HepG2 (cell line): ENCODE data around the gene KRTAP5-2. TPM values are rescaled to one million over a fixed set of nuclear protein-coding genes. Genes with fewer than 3 reads are reported as not detected.

Experiments
- ATAC-seq: fragments of 200-7000 bp; cut with Tn5 transposase; 3 replicates; pipeline ENCODE4 v1.9.1; 2020; ENCODE audit warnings: mild to moderate bottlenecking, moderate library complexity
- BruUV-seq: library from RNA; stranded (reverse); fragments of 400-500 nt; replicated peaks from 2 replicates; lab custom pipeline; 2021; lab: Mats Ljungman, UMichigan
- CTCF ChIA-PET: fragments of 300-600 bp; formaldehyde crosslinking; extraction: SDS; loops from one replicate; lab custom pipeline; 2021; ENCODE audit warnings: low total read pairs, inconsistent platforms, low intra/inter-chr PET ratio; lab: Yijun Ruan, JAX
- POLR2A ChIA-PET: fragments of 350-600 bp; sonication (Branson Sonifier 250); formaldehyde crosslinking; loops from one replicate; lab custom pipeline; 2020; ENCODE audit warnings: antibody characterized with exemption, inconsistent platforms; lab: Yijun Ruan, JAX
- DNase-seq: peaks from one replicate; pipeline ENCODE4 v3.0.0-alpha.2; 2015; ENCODE audit warnings: low spot score
- FAIRE-seq: peaks from 3 replicates; lab custom pipeline; 2011; peaks lifted over from hg19 to GRCh38; lab: Jason Lieb, UNC
- H2AFZ ChIP-seq: one replicate; pipeline ENCODE4 v1.6.1; 2011; ENCODE audit warnings: low read length, inconsistent platforms
- H3K27ac ChIP-seq: fragments of 300-600 bp; 3 replicates; pipeline ENCODE4 v1.8.0; 2011; ENCODE audit warnings: mixed run types, mild to moderate bottlenecking, mixed read lengths, low read length, inconsistent platforms; ENCODE audit not compliant: insufficient read depth; ENCODE audit errors: extremely low read length
- H3K27me3 ChIP-seq, 2 experiments: fragments of 200-600 bp in 1 of 2; 2 replicates in 1 of 2; 3 replicates in 1 of 2; pipeline versions ENCODE4 v1.6.0 to v1.8.0; 2011; ENCODE audit warnings: low read length in 2 of 2, mild to moderate bottlenecking in 2 of 2, moderate library complexity in 2 of 2, inconsistent platforms in 1 of 2; ENCODE audit not compliant: insufficient read depth in 2 of 2, control insufficient read depth in 1 of 2
- H3K36me3 ChIP-seq, 2 experiments: fragments of 200-600 bp in 1 of 2; replicated peaks in 1 of 2; 2 replicates in 1 of 2; 3 replicates in 1 of 2; pipeline versions ENCODE4 v1.5.1 to v1.8.0; 2011; ENCODE audit warnings: low read length in 2 of 2, inconsistent platforms in 1 of 2; ENCODE audit not compliant: insufficient read depth in 2 of 2, control insufficient read depth in 1 of 2
- H3K4me1 ChIP-seq: 2 replicates; pipeline ENCODE4 v1.5.1; 2012; ENCODE audit warnings: low read length, inconsistent platforms; ENCODE audit not compliant: insufficient read depth
- H3K4me2 ChIP-seq: 2 replicates; pipeline ENCODE4 v1.6.0; 2011; ENCODE audit warnings: low read depth, low read length, inconsistent platforms
- H3K4me3 ChIP-seq, 3 experiments: fragments of 200-600 bp in 1 of 3; sonication (generic), shearing (Covaris generic) in 1 of 3; replicated peaks in 1 of 3; 2 replicates each; pipeline ENCODE4 v1.5.1; 2011 to 2016; ENCODE audit warnings: low read length in 3 of 3, inconsistent platforms in 2 of 3, low read depth in 2 of 3, mild to moderate bottlenecking in 2 of 3, control low read depth in 1 of 3, mixed read lengths in 1 of 3; ENCODE audit not compliant: insufficient read depth in 1 of 3
- H3K79me2 ChIP-seq: one replicate; pipeline ENCODE4 v1.6.1; 2011; ENCODE audit warnings: low read length, inconsistent platforms; ENCODE audit not compliant: insufficient read depth
- H3K9ac ChIP-seq: 2 replicates; pipeline ENCODE4 v1.6.0; 2011; ENCODE audit warnings: mild to moderate bottlenecking, low read depth, low read length, inconsistent platforms; ENCODE audit not compliant: insufficient read depth
- H3K9me3 ChIP-seq: 2 replicates; pipeline ENCODE4 v1.5.1; 2012; ENCODE audit warnings: mild to moderate bottlenecking, low read length
- H4K20me1 ChIP-seq: 2 replicates; pipeline ENCODE4 v1.6.0; 2011; ENCODE audit warnings: inconsistent platforms, mild to moderate bottlenecking, low read length, moderate library complexity; ENCODE audit not compliant: insufficient read depth
- SMAD9 ChIP-seq: sonication (generic); formaldehyde crosslinking; IDR thresholded peaks from 2 replicates; pipeline ENCODE4 v1.5.1; 2020; ENCODE audit warnings: mild to moderate bottlenecking, missing genetic modification reagents
- ZNF431 ChIP-seq: sonication (generic); formaldehyde crosslinking; IDR thresholded peaks from 2 replicates; pipeline ENCODE4 v1.9.0; 2022; ENCODE audit warnings: missing genetic modification reagents, low read depth, mild to moderate bottlenecking, borderline replicate concordance
- WGBS: methylation state at CpG from one replicate; pipeline ENCODE4 v1.1.6; 2017; ENCODE audit warnings: low lambda C conversion rate; 5-methylcytosine and 5-hydroxymethylcytosine counted together
- in situ Hi-C: cut with HindIII; loops from 2 replicates; pipeline ENCODE4 v1.10.0; 2017; ENCODE audit warnings: low pct_unique_long_range_greater_than_20kb; ENCODE audit not compliant: extremely low pct_ligation_motif_present
- intact Hi-C: fragments of 100-400 bp; cut with micrococcal nuclease; formaldehyde crosslinking; loops from one replicate; pipeline ENCODE4 v1.10.0; 2022; ENCODE audit not compliant: unreplicated experiment
- polyA plus RNA-seq, 8 experiments: library from polyadenylated mRNA; depleted of rRNA in 3 of 8; stranded (reverse) in 7 of 8; unstranded in 1 of 8; fragments of >200 nt; fragmentation: Illumina TruSeq in 4 of 8; extraction: Trizol in 4 of 8; gene quantifications; 2 replicates each; pipeline versions ENCODE4 v1.2.1 to v1.2.3, GENCODE V29; 2011 to 2016; ENCODE audit warnings: low read depth in 4 of 8, missing spikeins in 1 of 8, mixed read lengths in 1 of 8; ENCODE audit not compliant: insufficient read depth in 1 of 8
- total RNA-seq, 5 experiments: library from RNA; depleted of rRNA; stranded (reverse); fragments of >200 nt; fragmentation: Illumina TruSeq; extraction: Trizol; gene quantifications; 2 replicates each; pipeline ENCODE4 v1.2.3, GENCODE V29; 2016; ENCODE audit warnings: low read depth in 1 of 5
- TF ChIP-seq, protein P1 (sequence below): fragments of 450-650 bp; IDR thresholded peaks from 2 replicates; pipeline ENCODE4 v1.6.1; 2017
- TF ChIP-seq, protein P2 (sequence below): sonication (generic); formaldehyde crosslinking; IDR thresholded peaks from 2 replicates; pipeline ENCODE4 v1.4.0; 2020; ENCODE audit warnings: missing genetic modification reagents

Gene KRTAP5-2
- total and polyA plus RNA-seq, 2 of the 13 experiments (the other 11 are each of a cell fraction or from before 2014, with no cell fraction given), result not detected

DNA sequence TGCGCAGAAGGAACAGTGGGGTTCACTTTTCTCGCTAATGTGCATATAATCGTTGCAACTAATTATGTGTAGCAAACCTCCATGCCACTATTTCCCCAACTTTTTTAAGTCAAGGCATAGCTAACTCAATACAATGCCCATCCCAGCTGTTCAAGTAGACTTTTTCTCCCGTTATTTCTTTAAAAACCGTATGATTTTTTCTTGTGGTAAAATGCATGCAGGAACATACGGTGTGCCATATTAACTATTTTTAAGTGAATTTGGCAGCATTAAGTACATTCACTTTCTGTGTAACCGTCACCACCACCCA lies 23.2 kb downstream of the KRTAP5-2 start:
- POLR2A ChIA-PET, result interaction anchor here (1.0 to 1.1 kb wide), 3 partner anchors 14 to 414 kb away, joined by 3 to 4 read pairs (median 3); no protein-coding TSS in a partner anchor
- intact Hi-C loops, result loop anchor here (2.0 kb wide), 2 partner anchors 20 to 34 kb away; no protein-coding TSS in a partner anchor
- CTCF ChIA-PET, result interaction anchor here (0.9 to 2.3 kb wide), 3 partner anchors 9 to 29 kb away, joined by 3 to 17 read pairs (median 4); no protein-coding TSS in a partner anchor
- H2AFZ ChIP-seq, result no peak overlapping the region
- peaks cover 1 to 17% of the 10 kb centered on the region in 2 experiments; a peak in 3 of 5 replicates for H3K27me3 ChIP-seq
- no peaks in the 10 kb centered on the region for H3K79me2 ChIP-seq
- no peaks in the 10 kb centered on the region for H3K36me3 ChIP-seq
- in situ Hi-C loops, result no loop called here
- peaks cover 12% of the 10 kb centered on the region; the same call in 1 of the 2 replicates for H4K20me1 ChIP-seq
- no peak overlapping the region for H3K4me3 ChIP-seq
- WGBS, result 39% methylated on average over 6 of the region's 7 CpGs
- DNase-seq (no peak), FAIRE-seq (no peak), ATAC-seq (no peak)
- no TSS peak for BruUV-seq
- TF ChIP-seq, protein P1, sequence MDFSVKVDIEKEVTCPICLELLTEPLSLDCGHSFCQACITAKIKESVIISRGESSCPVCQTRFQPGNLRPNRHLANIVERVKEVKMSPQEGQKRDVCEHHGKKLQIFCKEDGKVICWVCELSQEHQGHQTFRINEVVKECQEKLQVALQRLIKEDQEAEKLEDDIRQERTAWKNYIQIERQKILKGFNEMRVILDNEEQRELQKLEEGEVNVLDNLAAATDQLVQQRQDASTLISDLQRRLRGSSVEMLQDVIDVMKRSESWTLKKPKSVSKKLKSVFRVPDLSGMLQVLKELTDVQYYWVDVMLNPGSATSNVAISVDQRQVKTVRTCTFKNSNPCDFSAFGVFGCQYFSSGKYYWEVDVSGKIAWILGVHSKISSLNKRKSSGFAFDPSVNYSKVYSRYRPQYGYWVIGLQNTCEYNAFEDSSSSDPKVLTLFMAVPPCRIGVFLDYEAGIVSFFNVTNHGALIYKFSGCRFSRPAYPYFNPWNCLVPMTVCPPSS, result no peak
- TF ChIP-seq SMAD9 (no peak), ZNF431 (CRISPR knock-in tag) (no peak)
- TF ChIP-seq, protein P2, sequence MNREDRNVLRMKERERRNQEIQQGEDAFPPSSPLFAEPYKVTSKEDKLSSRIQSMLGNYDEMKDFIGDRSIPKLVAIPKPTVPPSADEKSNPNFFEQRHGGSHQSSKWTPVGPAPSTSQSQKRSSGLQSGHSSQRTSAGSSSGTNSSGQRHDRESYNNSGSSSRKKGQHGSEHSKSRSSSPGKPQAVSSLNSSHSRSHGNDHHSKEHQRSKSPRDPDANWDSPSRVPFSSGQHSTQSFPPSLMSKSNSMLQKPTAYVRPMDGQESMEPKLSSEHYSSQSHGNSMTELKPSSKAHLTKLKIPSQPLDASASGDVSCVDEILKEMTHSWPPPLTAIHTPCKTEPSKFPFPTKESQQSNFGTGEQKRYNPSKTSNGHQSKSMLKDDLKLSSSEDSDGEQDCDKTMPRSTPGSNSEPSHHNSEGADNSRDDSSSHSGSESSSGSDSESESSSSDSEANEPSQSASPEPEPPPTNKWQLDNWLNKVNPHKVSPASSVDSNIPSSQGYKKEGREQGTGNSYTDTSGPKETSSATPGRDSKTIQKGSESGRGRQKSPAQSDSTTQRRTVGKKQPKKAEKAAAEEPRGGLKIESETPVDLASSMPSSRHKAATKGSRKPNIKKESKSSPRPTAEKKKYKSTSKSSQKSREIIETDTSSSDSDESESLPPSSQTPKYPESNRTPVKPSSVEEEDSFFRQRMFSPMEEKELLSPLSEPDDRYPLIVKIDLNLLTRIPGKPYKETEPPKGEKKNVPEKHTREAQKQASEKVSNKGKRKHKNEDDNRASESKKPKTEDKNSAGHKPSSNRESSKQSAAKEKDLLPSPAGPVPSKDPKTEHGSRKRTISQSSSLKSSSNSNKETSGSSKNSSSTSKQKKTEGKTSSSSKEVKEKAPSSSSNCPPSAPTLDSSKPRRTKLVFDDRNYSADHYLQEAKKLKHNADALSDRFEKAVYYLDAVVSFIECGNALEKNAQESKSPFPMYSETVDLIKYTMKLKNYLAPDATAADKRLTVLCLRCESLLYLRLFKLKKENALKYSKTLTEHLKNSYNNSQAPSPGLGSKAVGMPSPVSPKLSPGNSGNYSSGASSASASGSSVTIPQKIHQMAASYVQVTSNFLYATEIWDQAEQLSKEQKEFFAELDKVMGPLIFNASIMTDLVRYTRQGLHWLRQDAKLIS, result no peak
- H3K9ac ChIP-seq, result no peak overlapping the region
- H3K4me1 ChIP-seq, result peaks cover 30% of the 10 kb centered on the region
- H3K27ac ChIP-seq, result no peak overlapping the region
- H3K4me2 ChIP-seq, result no peak overlapping the region
- peaks cover 8% of the 10 kb centered on the region for H3K9me3 ChIP-seq
